GM12875 (cell line): ENCODE results near the gene SLC13A1.

Source experiments
- H3K4me3 ChIP-seq: one replicate; pipeline ENCODE4 v1.5.1; 2011; ENCODE audit warnings: low read depth, low read length, control low read depth
- TF ChIP-seq, protein P1 (sequence below): IDR thresholded peaks from 2 replicates; pipeline ENCODE4 v1.5.1; 2011; ENCODE audit warnings: low read depth, mild to moderate bottlenecking, control low read depth, inconsistent platforms, low read length, moderate library complexity, borderline replicate concordance; ENCODE audit not compliant: insufficient read depth

The SLC13A1 gene

DNA sequence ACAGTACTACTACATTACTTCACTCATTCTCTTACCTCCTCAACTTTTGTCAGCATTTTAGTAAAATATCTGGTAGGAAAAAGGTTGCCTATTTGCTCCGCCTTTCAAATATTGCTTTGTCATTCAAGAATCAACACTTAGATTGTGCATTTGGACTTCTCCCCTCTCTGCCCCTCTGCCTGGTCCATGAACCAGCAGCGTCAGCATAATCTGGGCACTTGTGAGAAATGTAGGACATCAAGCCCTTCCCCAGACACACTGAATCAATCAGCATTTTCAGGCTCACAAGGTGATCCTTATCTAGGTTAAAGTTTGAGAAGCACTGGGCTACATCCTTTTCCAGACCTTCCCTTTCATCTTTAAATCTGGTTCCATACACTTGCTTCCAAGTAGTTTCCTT, 16.3 kb downstream of the SLC13A1 start:
- no peak overlapping the region for H3K4me3 ChIP-seq
- TF ChIP-seq, protein P1, sequence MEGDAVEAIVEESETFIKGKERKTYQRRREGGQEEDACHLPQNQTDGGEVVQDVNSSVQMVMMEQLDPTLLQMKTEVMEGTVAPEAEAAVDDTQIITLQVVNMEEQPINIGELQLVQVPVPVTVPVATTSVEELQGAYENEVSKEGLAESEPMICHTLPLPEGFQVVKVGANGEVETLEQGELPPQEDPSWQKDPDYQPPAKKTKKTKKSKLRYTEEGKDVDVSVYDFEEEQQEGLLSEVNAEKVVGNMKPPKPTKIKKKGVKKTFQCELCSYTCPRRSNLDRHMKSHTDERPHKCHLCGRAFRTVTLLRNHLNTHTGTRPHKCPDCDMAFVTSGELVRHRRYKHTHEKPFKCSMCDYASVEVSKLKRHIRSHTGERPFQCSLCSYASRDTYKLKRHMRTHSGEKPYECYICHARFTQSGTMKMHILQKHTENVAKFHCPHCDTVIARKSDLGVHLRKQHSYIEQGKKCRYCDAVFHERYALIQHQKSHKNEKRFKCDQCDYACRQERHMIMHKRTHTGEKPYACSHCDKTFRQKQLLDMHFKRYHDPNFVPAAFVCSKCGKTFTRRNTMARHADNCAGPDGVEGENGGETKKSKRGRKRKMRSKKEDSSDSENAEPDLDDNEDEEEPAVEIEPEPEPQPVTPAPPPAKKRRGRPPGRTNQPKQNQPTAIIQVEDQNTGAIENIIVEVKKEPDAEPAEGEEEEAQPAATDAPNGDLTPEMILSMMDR, result no peak

GRCh38 chr7:123177442-123177841, 22.3 kb downstream of the SLC13A1 start:
- TF ChIP-seq, protein P1, result no peak
- H3K4me3 ChIP-seq, result no peak overlapping the region

DNA sequence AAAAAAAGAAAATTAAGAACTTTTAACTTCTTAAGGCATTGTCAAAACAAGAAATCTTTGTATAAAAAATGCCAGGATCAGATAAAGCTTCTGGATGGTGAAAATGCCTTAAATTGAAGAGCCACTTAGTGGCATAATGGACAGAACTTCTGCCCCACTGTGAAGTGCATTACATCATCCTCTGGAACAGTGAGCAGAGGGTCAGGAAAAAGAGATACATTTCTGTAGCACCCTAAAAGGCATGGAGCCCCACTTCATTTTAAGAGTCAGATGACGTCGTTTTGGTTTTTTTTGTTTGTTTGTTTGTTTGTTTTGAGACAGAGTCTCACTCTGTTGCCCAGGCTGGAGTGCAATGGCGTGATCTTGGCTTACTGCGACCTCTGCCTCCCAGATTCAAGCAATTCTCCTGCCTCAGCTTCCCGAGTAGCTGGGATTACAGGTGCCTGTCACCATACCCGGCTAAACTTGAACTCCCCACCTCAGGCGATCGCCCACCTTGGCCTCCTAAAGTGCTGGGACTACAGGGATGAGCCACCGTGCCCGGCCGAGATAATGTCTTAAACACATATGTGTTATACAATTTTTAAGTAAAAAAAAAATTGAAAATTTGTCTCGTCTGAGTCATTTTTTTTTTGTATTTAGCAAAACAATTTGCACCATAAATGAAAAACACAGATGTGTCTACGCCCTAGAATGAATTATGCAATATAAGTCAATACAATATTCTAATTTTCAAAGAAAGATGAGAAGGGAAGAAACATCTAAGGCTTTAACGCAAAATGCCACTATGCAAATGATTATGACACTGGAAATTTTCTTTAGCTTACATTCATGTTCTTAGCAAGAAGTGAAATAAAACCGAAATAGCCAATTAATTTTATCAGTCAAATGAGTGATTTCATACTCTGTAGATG, 29.2 kb downstream of the SLC13A1 start:
- no peak overlapping the region for H3K4me3 ChIP-seq
- TF ChIP-seq, protein P1, result no peak

GRCh38 chr7:123169065-123169464, 30.7 kb downstream of the SLC13A1 start:
- no peak overlapping the region for H3K4me3 ChIP-seq
- TF ChIP-seq, protein P1, result no peak

- TF ChIP-seq, protein P1, result no peak
- H3K4me3 ChIP-seq, result no peak overlapping the region
These were observed 42.2 kb downstream of the SLC13A1 start for GRCh38 chr7:123157606-123158005.

DNA sequence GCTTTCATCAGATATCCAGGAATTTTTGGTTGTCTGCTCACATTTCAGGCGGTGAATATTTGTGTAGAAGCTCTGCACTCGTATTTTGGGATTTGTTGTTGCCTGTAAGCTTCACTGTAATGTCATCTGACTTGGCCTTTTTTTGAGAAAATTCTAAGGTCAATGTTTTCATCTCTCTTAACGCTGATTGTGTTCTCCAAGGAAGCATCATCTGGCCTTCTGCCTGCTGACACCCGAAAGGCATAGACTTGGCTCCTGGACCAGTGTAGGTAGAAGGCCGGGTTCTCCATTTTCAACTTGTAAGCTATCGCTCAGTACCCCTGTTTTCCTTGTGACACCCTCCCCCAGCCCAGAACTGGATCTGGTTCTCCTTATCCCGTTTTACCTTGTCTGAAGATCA, 44.2 kb downstream of the SLC13A1 start:
- TF ChIP-seq, protein P1, result no peak
- no peak overlapping the region for H3K4me3 ChIP-seq
